HEK293 (cell line): ENCODE data around the gene TEX19.

Experiments
- CTCF ChIA-PET: fragments of 350-600 bp; formaldehyde crosslinking; extraction: SDS; loops from one replicate; lab custom pipeline; 2021; ENCODE audit warnings: antibody characterized with exemption; lab: Yijun Ruan, JAX
- POLR2A ChIA-PET: fragments of 300-600 bp; formaldehyde crosslinking; extraction: SDS; loops from one replicate; lab custom pipeline; 2020; ENCODE audit warnings: antibody characterized with exemption, inconsistent platforms; lab: Yijun Ruan, JAX
- H3K27ac ChIP-seq: fragments of 200-500 bp; sonication (Bioruptor generic); 2 replicates; pipeline ENCODE4 v1.5.1; 2014; ENCODE audit warnings: low read depth, low read length, control low read depth, inconsistent platforms; ENCODE audit errors: extremely low read depth
- H3K36me3 ChIP-seq, 2 experiments: fragments of 200-500 bp in 1 of 2; sonication (Bioruptor generic) in 1 of 2; 1 replicate in 1 of 2; 2 replicates in 1 of 2; pipeline ENCODE4 v1.5.1; 2014 to 2017; ENCODE audit warnings: inconsistent platforms in 2 of 2, low read length in 2 of 2; ENCODE audit not compliant: control insufficient read depth in 2 of 2, insufficient read depth in 1 of 2
- H3K4me1 ChIP-seq: fragments of 200-500 bp; sonication (Bioruptor generic); 2 replicates; pipeline ENCODE4 v1.5.1; 2014; ENCODE audit warnings: mild to moderate bottlenecking, low read length, inconsistent platforms; ENCODE audit not compliant: control insufficient read depth, insufficient read depth
- H3K4me3 ChIP-seq: 2 replicates; pipeline ENCODE4 v1.5.1; 2011; ENCODE audit warnings: low read depth, mild to moderate bottlenecking, control low read depth, low read length, moderate library complexity
- H3K9me3 ChIP-seq: fragments of 200-500 bp; sonication (Bioruptor generic); 2 replicates; pipeline ENCODE4 v1.5.1; 2014; ENCODE audit warnings: low read depth, low read length, inconsistent platforms; ENCODE audit not compliant: control insufficient read depth, insufficient read depth
- BCL11B ChIP-seq: fragments of 450-650 bp; formaldehyde crosslinking; IDR thresholded peaks from 2 replicates; pipeline ENCODE4 v1.5.1; 2016; ENCODE audit warnings: low read depth, missing biosample characterization, missing genetic modification characterization
- GLI2 ChIP-seq: fragments of 450-650 bp; formaldehyde crosslinking; IDR thresholded peaks from 2 replicates; pipeline ENCODE4; 2017; ENCODE audit warnings: missing biosample characterization, missing genetic modification characterization, low read depth, borderline replicate concordance
- GLIS1 ChIP-seq: fragments of 450-650 bp; formaldehyde crosslinking; IDR thresholded peaks from 2 replicates; pipeline ENCODE4 v1.5.1; 2016; ENCODE audit warnings: missing biosample characterization, missing genetic modification characterization
- GLIS2 ChIP-seq: fragments of 450-650 bp; formaldehyde crosslinking; IDR thresholded peaks from 2 replicates; pipeline ENCODE4 v1.5.1; 2016; ENCODE audit warnings: missing biosample characterization, missing genetic modification characterization
- IKZF3 ChIP-seq: fragments of 450-650 bp; IDR thresholded peaks from 2 replicates; pipeline ENCODE4 v1.5.0; 2018; ENCODE audit warnings: missing biosample characterization, mild to moderate bottlenecking, missing genetic modification characterization, moderate library complexity
- OSR2 ChIP-seq: fragments of 450-650 bp; formaldehyde crosslinking; IDR thresholded peaks from 2 replicates; pipeline ENCODE4 v1.5.1; 2016; ENCODE audit warnings: missing biosample characterization, missing genetic modification characterization
- SCRT1 ChIP-seq: fragments of 450-650 bp; formaldehyde crosslinking; IDR thresholded peaks from 2 replicates; pipeline ENCODE4 v1.5.1; 2016; ENCODE audit warnings: missing biosample characterization, missing genetic modification characterization, borderline replicate concordance
- SP3 ChIP-seq: fragments of 450-650 bp; formaldehyde crosslinking; IDR thresholded peaks from 2 replicates; pipeline ENCODE4 v1.5.1; 2016; ENCODE audit warnings: missing biosample characterization, missing genetic modification characterization
- TRIM28 ChIP-seq: IDR thresholded peaks from 2 replicates; pipeline ENCODE4 v1.6.1; 2011; ENCODE audit warnings: low read length, control low read depth, borderline replicate concordance
- YY1 ChIP-seq: fragments of 450-650 bp; formaldehyde crosslinking; IDR thresholded peaks from 2 replicates; pipeline ENCODE4 v1.5.1; 2018; ENCODE audit warnings: missing biosample characterization, missing genetic modification characterization
- ZBTB1 ChIP-seq: fragments of 450-650 bp; formaldehyde crosslinking; IDR thresholded peaks from 2 replicates; pipeline ENCODE4 v1.5.1; 2016; ENCODE audit warnings: missing biosample characterization, missing genetic modification characterization
- ZBTB21 ChIP-seq: fragments of 450-650 bp; formaldehyde crosslinking; IDR thresholded peaks from 2 replicates; pipeline ENCODE4 v1.5.1; 2017; ENCODE audit warnings: missing biosample characterization, missing genetic modification characterization
- ZNF169 ChIP-seq: fragments of 450-650 bp; formaldehyde crosslinking; IDR thresholded peaks from 2 replicates; pipeline ENCODE4 v1.5.1; 2016; ENCODE audit warnings: missing biosample characterization, missing genetic modification characterization
- ZNF19 ChIP-seq: fragments of 450-650 bp; formaldehyde crosslinking; IDR thresholded peaks from 2 replicates; pipeline ENCODE4; 2016; ENCODE audit warnings: missing biosample characterization, missing genetic modification characterization, low read depth
- ZNF248 ChIP-seq: fragments of 450-650 bp; formaldehyde crosslinking; IDR thresholded peaks from 2 replicates; pipeline ENCODE4 v1.5.1; 2017; ENCODE audit warnings: missing biosample characterization, missing genetic modification characterization
- ZNF266 ChIP-seq: fragments of 450-650 bp; formaldehyde crosslinking; IDR thresholded peaks from 2 replicates; pipeline ENCODE4 v1.5.1; 2016; ENCODE audit warnings: missing biosample characterization, missing genetic modification characterization, low read depth
- ZNF324 ChIP-seq: fragments of 450-650 bp; formaldehyde crosslinking; IDR thresholded peaks from 2 replicates; pipeline ENCODE4 v1.5.1; 2016; ENCODE audit warnings: missing biosample characterization, missing genetic modification characterization
- ZNF354C ChIP-seq: fragments of 450-650 bp; formaldehyde crosslinking; IDR thresholded peaks from 2 replicates; pipeline ENCODE4 v1.5.1; 2016; ENCODE audit warnings: missing biosample characterization, missing genetic modification characterization, low read depth, borderline replicate concordance
- ZNF404 ChIP-seq: fragments of 450-650 bp; formaldehyde crosslinking; IDR thresholded peaks from 2 replicates; pipeline ENCODE4 v1.5.1; 2017; ENCODE audit warnings: missing biosample characterization, missing genetic modification characterization
- ZNF501 ChIP-seq: fragments of 450-650 bp; formaldehyde crosslinking; IDR thresholded peaks from 2 replicates; pipeline ENCODE4 v1.5.1; 2016; ENCODE audit warnings: missing biosample characterization, missing genetic modification characterization
- ZNF510 ChIP-seq: fragments of 450-650 bp; formaldehyde crosslinking; IDR thresholded peaks from 2 replicates; pipeline ENCODE4 v1.5.1; 2018; ENCODE audit warnings: mild to moderate bottlenecking, missing genetic modification characterization, missing biosample characterization; ENCODE audit not compliant: insufficient replicate concordance
- ZNF560 ChIP-seq: fragments of 450-650 bp; formaldehyde crosslinking; IDR thresholded peaks from 2 replicates; pipeline ENCODE4 v1.5.1; 2017; ENCODE audit warnings: missing biosample characterization, missing genetic modification characterization, borderline replicate concordance
- ZNF571 ChIP-seq: fragments of 450-650 bp; formaldehyde crosslinking; IDR thresholded peaks from 2 replicates; pipeline ENCODE4 v1.5.0; 2017; ENCODE audit warnings: missing biosample characterization, missing genetic modification characterization
- ZNF624 ChIP-seq: fragments of 450-650 bp; formaldehyde crosslinking; IDR thresholded peaks from 2 replicates; pipeline ENCODE4 v1.5.1; 2017; ENCODE audit warnings: missing biosample characterization, missing genetic modification characterization
- ZNF654 ChIP-seq: fragments of 450-650 bp; formaldehyde crosslinking; IDR thresholded peaks from 2 replicates; pipeline ENCODE4 v1.5.1; 2016; ENCODE audit warnings: low read depth, missing biosample characterization, missing genetic modification characterization
- ZSCAN16 ChIP-seq: fragments of 450-650 bp; formaldehyde crosslinking; IDR thresholded peaks from 2 replicates; pipeline ENCODE4 v1.5.1; 2016; ENCODE audit warnings: missing biosample characterization, missing genetic modification characterization
- TF ChIP-seq, protein P1 (sequence below): fragments of 450-650 bp; formaldehyde crosslinking; IDR thresholded peaks from 2 replicates; pipeline ENCODE4 v1.5.1; 2016; ENCODE audit warnings: missing biosample characterization, missing genetic modification characterization
- TF ChIP-seq, protein P2 (sequence below): fragments of 450-650 bp; formaldehyde crosslinking; IDR thresholded peaks from 2 replicates; pipeline ENCODE4 v1.5.1; 2017; ENCODE audit warnings: missing biosample characterization, missing genetic modification characterization
- TF ChIP-seq, protein P3 (sequence below): fragments of 450-650 bp; formaldehyde crosslinking; optimal IDR thresholded peaks from 2 replicates; pipeline ENCODE3; 2016; ENCODE audit warnings: missing biosample characterization, mild to moderate bottlenecking, missing genetic modification characterization
- TF ChIP-seq, protein P4 (sequence below): fragments of 450-650 bp; formaldehyde crosslinking; IDR thresholded peaks from 2 replicates; pipeline ENCODE4 v1.5.1; 2016; ENCODE audit warnings: missing biosample characterization, missing genetic modification characterization

Gene TEX19

DNA sequence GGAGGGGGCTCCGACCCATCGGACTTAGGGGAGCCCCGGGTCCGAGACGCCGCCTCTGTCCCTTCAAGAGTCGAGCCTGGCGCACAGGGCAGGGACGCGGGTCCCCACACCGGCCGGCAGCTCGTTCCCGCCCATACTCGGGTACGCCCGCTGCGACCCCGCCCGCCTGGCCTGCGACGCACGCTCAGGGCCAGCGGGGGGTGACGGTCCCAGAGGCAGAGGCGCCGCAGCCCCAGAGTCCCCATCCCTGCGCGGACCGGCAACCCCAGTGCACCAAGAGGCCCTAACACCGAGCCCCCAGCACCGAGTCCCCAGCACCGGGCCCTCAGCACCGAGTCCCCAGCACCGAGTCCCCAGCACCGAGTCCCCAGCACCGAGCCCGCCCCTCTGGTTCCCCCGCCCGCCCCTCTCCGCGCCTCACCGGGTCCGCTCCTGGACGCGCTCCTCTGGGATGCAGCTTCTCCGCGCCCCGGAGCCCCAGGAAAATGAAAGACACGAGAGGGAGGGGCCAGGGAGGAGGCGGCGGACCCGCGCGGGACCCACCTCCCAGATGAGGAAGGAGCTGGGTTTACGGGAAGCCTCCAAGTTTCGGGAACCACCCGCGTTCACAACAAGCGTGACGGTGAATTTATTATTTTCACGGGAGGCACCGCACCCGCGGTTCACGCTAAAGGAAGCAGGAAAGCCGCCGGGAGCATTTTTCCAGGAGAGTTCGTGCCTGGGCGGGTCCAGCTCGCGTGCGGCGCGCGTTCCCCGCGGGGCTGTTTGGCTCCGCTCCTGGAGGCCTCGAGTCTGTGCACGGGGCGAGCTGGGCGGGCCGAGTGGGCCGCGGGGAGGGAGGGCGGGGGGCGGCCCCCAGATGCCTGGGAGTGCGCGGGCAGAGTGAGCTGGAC is 25.5 kb upstream of the TEX19 start, which contains the start of gene SECTM1:
Gene SECTM1, minus strand, starts transcription at position 488 of the 893 bp plus-strand sequence. CDS start 6,526 bp downstream, outside the sequence.
- ChIA-PET POLR2A (interaction anchor here (2.0 kb wide), 1 partner anchor 41 kb away, joined by 9 read pairs; no protein-coding TSS in a partner anchor), CTCF (interaction anchor here (0.6 to 0.9 kb wide), 5 partner anchors 13 to 136 kb away, joined by 3 to 4 read pairs (median 3); no protein-coding TSS in a partner anchor)
- no peaks in the 10 kb centered on the region for H3K36me3 ChIP-seq
- no peak within 1 kb of the TSS; the same call in 1 of the 2 replicates for H3K27ac ChIP-seq
- peaks cover 26% of the 10 kb centered on the region for H3K4me1 ChIP-seq
- H3K9me3 ChIP-seq = no peaks in the 10 kb centered on the region
- no peak within 1 kb of the TSS for H3K4me3 ChIP-seq
- peak; percentile 43; the same call in 1 of the 2 replicates for TF ChIP-seq SP3 (tag by site-specific recombination)
- TF ChIP-seq ZNF354C (tag by site-specific recombination) = no peak
- TF ChIP-seq ZNF624 = no peak
- TF ChIP-seq SCRT1 (tag by site-specific recombination) = no peak
- TF ChIP-seq, protein P1, sequence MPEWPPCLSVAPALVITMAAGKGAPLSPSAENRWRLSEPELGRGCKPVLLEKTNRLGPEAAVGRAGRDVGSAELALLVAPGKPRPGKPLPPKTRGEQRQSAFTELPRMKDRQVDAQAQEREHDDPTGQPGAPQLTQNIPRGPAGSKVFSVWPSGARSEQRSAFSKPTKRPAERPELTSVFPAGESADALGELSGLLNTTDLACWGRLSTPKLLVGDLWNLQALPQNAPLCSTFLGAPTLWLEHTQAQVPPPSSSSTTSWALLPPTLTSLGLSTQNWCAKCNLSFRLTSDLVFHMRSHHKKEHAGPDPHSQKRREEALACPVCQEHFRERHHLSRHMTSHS (tag by site-specific recombination) = no peak
- peak; percentile 90 for TF ChIP-seq GLIS1 (tag by site-specific recombination)
- TF ChIP-seq, protein P2, sequence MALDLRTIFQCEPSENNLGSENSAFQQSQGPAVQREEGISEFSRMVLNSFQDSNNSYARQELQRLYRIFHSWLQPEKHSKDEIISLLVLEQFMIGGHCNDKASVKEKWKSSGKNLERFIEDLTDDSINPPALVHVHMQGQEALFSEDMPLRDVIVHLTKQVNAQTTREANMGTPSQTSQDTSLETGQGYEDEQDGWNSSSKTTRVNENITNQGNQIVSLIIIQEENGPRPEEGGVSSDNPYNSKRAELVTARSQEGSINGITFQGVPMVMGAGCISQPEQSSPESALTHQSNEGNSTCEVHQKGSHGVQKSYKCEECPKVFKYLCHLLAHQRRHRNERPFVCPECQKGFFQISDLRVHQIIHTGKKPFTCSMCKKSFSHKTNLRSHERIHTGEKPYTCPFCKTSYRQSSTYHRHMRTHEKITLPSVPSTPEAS (tag by site-specific recombination) = no peak
- TF ChIP-seq ZNF501 (tag by site-specific recombination) = no peak
- TF ChIP-seq ZSCAN16 = no peak
- no peak for TF ChIP-seq ZNF510
- no peak for TF ChIP-seq ZNF654
- TF ChIP-seq ZNF19 (tag by site-specific recombination) = no peak
- no peak for TF ChIP-seq TRIM28
- no peak for TF ChIP-seq ZNF169
- no peak for TF ChIP-seq ZNF560 (tag by site-specific recombination)
- TF ChIP-seq IKZF3 = peak; percentile 88
- no peak for TF ChIP-seq ZNF266 (tag by site-specific recombination)
- TF ChIP-seq ZBTB21 = no peak
- no peak for TF ChIP-seq ZNF571
- no peak for TF ChIP-seq ZNF248 (tag by site-specific recombination)
- TF ChIP-seq BCL11B (tag by site-specific recombination) = no peak
- TF ChIP-seq, protein P3, sequence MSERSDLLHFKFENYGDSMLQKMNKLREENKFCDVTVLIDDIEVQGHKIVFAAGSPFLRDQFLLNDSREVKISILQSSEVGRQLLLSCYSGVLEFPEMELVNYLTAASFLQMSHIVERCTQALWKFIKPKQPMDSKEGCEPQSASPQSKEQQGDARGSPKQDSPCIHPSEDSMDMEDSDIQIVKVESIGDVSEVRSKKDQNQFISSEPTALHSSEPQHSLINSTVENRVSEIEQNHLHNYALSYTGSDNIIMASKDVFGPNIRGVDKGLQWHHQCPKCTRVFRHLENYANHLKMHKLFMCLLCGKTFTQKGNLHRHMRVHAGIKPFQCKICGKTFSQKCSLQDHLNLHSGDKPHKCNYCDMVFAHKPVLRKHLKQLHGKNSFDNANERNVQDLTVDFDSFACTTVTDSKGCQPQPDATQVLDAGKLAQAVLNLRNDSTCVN = peak; percentile 68
- no peak for TF ChIP-seq ZNF404
- TF ChIP-seq, protein P4, sequence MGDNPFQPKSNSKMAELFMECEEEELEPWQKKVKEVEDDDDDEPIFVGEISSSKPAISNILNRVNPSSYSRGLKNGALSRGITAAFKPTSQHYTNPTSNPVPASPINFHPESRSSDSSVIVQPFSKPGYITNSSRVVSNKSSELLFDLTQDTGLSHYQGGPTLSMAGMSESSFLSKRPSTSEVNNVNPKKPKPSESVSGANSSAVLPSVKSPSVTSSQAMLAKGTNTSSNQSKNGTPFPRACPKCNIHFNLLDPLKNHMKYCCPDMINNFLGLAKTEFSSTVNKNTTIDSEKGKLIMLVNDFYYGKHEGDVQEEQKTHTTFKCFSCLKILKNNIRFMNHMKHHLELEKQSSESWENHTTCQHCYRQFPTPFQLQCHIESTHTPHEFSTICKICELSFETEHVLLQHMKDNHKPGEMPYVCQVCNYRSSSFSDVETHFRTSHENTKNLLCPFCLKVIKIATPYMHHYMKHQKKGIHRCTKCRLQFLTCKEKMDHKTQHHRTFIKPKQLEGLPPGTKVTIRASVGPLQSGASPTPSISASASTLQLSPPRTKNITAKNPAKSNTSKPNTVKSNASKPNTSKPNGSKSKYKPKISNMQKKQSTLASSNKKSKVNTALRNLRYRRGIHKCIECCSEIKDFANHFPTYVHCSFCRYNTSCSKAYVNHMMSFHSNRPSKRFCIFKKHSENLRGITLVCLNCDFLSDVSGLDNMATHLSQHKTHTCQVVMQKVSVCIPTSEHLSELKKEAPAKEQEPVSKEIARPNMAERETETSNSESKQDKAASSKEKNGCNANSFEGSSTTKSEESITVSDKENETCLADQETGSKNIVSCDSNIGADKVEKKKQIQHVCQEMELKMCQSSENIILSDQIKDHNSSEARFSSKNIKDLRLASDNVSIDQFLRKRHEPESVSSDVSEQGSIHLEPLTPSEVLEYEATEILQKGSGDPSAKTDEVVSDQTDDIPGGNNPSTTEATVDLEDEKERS = no peak
- TF ChIP-seq ZBTB1 (tag by site-specific recombination) = no peak
- 0 out of 2 replicates have a peak, but pooled peaks have one; percentile 15 for TF ChIP-seq OSR2 (tag by site-specific recombination)
- no peak for TF ChIP-seq GLI2
- TF ChIP-seq YY1 (tag by site-specific recombination) = no peak
- no peak for TF ChIP-seq ZNF324 (tag by site-specific recombination)
- TF ChIP-seq GLIS2 (tag by site-specific recombination) = 0 out of 2 replicates have a peak, but pooled peaks have one; percentile 8
